GM18873 (cell line): Measurements from ENCODE around the gene GNG5.
A peak's percentile ranks its signal among the peaks of the same experiment; 100 is the strongest.
"Not testable (repeated sequence)": the region's sequence is repeated elsewhere in the genome, so short reads cannot be mapped to it uniquely, and the experiment has no call there.

Experiments
- ATAC-seq: cut with Tn5 transposase; IDR thresholded peaks from one replicate; pipeline ENCODE4 v1.9.1; 2021; ENCODE audit warnings: mild to moderate bottlenecking, moderate library complexity, moderate number of reproducible peaks; ENCODE audit not compliant: unreplicated experiment, low FRiP score

Gene GNG5

GRCh38 chr1:84506002-84506728 is at the start of gene GNG5, which contains the start of gene SPATA1:
Gene GNG5, minus strand, starts transcription at chr1:84506581. Its CDS starts 490 bp downstream, at chr1:84506091.
Gene SPATA1, plus strand, starts transcription at chr1:84506386. Its CDS starts 9,974 bp downstream, at chr1:84516360.
- ATAC-seq, result peak; percentile 76

DNA sequence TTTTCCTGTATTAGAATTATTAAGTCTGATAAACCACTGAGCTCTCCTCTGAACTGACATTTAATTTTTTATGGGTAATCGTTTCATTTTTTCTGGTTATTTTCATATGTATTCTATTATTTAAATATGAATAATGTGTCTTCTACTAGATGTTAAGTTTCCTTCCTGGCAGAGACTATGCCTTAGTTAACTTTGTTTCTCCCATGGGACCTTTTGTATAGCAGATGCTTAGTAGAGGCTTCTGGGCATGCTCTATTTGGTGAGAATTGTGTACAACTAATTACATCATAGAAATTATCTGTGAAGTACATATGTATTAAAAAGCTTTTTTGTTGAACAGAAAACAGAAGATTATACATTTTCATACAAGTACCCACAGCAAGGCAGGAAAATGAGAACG is 44.4 kb upstream of the GNG5 start:
- no peak for ATAC-seq

DNA sequence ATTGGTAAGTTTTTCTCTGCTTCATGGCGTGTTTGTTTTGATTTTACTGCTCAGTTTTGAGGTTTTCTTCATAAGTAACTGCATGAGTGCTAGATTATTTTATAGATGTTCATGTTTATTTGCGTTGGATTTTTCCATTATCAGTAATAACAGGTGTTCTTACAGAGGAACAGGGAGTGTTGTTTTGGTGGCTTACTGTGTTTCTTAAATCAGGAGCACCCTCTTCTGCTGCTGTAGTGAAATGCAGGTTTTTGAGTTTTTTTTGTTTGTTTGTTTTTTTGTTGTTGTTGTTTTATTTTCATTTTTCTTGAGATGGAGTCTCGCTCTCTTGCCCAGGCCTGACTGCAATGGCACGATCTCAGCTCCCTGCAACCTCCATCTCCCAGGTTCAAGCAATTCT is 35.3 kb upstream of the GNG5 start:
- ATAC-seq, result no peak

- no peak for ATAC-seq
Observed at GRCh38 chr1:84540759-84541158, 34.4 kb upstream of the GNG5 start.

GRCh38 chr1:84539972-84540371 is 33.6 kb upstream of the GNG5 start:
- ATAC-seq, result no peak

DNA sequence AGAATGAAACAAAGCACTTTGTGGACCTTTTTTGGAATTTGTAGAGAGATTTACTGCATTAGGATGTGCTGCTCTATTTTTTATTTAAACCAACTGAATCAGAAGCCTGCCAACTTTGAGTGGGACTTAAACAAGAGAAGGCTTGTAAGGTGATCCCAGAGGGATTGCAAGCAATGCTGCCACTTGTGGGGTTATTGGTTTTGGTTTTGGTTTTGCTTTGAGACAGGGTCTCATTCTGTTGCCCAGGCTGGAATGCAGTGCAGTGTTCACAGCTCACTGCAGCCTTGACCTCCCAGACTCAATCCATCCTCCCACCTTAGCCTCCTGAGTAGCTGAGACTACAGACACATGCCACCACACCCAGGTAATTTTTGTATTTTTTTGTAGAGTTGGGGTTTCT is 32.2 kb upstream of the GNG5 start:
- no peak for ATAC-seq

GRCh38 chr1:84525779-84526178 is 19.4 kb upstream of the GNG5 start:
- no peak for ATAC-seq

DNA sequence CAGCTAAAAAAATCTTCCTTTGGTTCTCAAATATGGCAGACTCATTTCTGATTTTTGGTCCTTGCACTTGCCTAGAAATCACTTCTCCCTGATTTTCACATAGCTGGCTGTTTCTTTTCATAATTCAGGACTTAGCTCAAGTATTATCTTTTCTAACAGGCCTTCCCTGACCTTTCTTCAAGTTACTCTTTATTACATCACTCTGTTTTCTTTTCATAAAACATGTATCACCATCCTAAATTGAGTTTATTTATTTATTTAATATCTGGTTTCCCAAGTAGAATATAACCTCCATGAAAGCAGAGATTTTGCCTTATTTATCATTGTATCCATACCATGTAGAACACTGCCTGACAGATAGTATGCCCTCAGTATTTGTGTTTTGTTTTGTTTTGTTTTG is 18.2 kb upstream of the GNG5 start:
- ATAC-seq, result no peak

DNA sequence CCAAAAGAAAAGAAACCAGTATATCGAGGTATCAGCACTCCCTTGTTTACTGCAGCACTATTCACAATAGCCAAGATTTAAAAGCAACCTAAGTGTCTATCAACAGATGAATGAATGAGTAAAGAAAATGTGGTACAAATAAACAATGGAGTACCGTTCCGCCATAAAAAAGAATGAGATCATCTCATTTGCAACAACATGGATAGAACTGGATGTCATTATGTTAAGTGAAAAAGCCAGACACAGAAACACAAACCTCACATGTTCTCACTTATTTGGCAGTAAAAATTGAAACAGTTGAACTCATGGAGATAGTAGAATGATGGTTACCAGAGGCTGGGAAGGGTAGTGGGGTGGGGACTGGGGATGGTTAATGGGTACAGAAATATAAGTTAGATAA is 4.3 kb upstream of the GNG5 start:
- no peak for ATAC-seq

- ATAC-seq, result no peak
Observed at GRCh38 chr1:84510165-84510564, 3.8 kb upstream of the GNG5 start.

GRCh38 chr1:84509029-84509428 is 2.6 kb upstream of the GNG5 start:
- no peak for ATAC-seq

DNA sequence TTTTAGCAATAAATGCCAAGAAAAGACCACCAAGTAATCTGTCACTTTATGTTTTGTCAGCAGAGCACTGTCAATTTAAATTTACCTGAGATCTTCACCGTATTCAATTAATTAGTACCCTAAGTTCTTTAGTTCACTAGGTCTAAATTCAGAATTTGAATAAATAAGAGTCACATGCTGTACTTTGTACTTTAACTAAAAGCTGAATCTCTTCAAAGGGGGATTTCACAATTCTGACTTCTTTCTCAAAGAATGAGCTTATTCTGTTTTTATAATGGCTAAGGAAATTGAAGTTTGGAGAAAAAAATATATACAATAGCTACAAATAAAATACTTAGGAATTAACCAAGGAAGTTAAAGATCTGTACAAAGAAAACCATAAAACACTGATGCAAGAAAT is 2.1 kb upstream of the GNG5 start:
- no peak for ATAC-seq

- not testable (repeated sequence) for ATAC-seq
Observed at GRCh38 chr1:84507887-84508286, 1.5 kb upstream of the GNG5 start.

GRCh38 chr1:84506729-84507453 is 510 bp upstream of the GNG5 start:
- ATAC-seq, result no peak

- ATAC-seq, result peak; percentile 21
Observed at GRCh38 chr1:84505493-84506001, 834 bp downstream of the GNG5 start.

DNA sequence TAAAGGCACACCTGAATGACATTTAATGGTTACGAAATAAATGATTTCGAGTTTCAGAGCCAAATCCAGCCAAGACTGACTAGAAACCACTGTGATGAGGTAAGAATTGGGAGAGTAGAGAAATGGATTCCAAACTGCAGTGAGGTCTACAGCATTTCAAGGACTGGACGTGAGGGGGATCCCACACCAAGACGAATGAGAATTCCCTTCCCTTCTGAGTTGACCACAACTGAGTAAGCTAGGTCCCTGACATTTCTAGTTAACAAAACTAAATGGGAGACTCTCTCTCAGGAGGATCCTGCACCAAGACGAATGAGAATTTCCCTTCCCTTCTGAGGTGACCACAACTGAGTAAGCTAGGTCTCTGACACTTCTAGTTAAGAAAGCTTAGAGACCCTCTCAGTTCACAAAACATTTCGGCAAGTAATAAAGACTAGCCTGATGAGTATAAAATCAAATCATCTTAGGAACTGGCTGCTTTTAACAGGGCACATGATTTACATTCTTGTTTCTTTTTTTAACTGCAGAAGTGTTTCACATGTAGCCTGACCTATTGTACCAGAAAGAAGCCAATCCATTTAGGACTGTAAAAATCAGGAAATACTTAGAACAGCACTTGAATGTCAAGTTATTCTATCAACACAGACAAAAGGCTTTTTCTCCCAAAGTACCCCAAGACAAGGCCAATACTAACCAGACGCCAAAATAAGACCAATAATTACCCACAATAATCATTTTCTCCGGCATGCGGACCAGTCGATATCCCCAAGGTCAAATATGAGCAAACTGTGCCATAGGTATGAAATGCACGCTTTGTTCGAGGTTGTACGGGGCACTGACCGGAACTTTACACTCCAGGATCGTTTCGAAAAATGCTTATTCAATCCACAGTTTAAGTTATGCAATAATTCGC is 1.5 kb downstream of the GNG5 start:
- no peak for ATAC-seq

DNA sequence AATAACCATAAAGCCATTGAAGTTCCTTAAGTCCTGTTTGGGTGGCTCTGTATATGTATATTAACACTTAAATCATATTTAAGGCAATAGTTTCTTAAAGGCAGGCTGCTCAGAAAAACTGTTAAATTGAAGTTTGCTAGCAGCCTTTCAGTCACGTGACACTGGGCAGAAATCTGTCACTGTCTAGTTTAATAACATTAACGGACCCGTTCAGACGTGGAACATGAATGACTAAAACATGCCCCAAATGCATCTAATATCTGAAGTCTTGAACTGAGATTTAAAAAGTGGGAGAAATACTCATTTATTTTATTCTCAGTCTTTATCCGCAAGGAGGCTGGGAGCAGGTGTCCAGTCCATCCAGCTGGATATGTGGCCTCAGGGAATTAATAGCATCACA is 3.5 kb downstream of the GNG5 start:
- ATAC-seq, result no peak

DNA sequence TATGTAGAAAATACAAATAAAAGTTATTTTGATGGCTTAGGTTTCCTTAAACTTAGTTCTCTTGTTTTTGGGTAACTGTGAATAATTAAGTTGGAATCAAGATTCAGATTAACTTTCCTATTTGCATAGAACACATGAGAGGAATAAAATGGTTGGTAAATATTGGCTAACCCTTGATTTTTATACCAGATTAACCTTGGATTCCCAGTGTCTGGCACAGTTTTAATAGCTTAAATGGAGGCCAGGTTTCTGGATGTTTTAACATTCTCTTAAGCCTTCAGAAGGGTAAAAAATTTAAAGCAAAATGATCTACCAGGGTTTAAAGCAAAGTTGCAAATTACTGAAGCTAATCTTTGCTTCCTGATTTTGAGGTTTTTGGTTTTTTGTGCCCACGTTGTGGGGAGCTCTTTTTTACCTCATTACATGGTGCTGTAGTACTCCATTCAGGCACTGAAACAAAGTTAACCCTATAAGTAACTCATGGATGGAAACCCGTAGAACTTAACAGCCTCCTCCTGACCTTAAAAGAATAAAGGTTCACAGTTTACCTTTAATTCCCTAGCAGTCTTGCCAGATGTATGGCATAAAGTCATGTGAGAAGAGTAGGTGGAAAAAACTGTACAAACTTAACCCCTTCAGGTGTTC is 8.6 kb downstream of the GNG5 start:
- no peak for ATAC-seq

GRCh38 chr1:84496498-84496897 is 9.9 kb downstream of the GNG5 start:
- ATAC-seq, result no peak

GRCh38 chr1:84493747-84494146 is 12.6 kb downstream of the GNG5 start:
- no peak for ATAC-seq
